Loucy (cell line): ENCODE results near the gene BTBD10.

Experiments used
- H2AFZ ChIP-seq: fragments of 200-600 bp; sonication (generic); 2 replicates; pipeline ENCODE4 v1.6.0; 2016; ENCODE audit warnings: antibody characterized with exemption, mild to moderate bottlenecking, low read length, moderate library complexity
- H3F3A ChIP-seq: fragments of 200-600 bp; 2 replicates; pipeline ENCODE4 v1.6.0; 2016; ENCODE audit warnings: antibody characterized with exemption, low read depth, mild to moderate bottlenecking
- H3K27me3 ChIP-seq: fragments of 200-600 bp; sonication (generic); 2 replicates; pipeline ENCODE4 v1.6.1; 2014; ENCODE audit warnings: low read length, mild to moderate bottlenecking; ENCODE audit not compliant: insufficient read depth, poor library complexity, severe bottlenecking
- H3K36me3 ChIP-seq: fragments of 200-600 bp; sonication (generic); 2 replicates; pipeline ENCODE4 v1.6.1; 2016; ENCODE audit warnings: low read length; ENCODE audit not compliant: insufficient read depth
- H3K4me1 ChIP-seq: fragments of 200-600 bp; sonication (generic); 2 replicates; pipeline ENCODE4 v1.5.1; 2014; ENCODE audit warnings: low read length, mild to moderate bottlenecking; ENCODE audit not compliant: insufficient read depth, poor library complexity, severe bottlenecking
- H3K4me2 ChIP-seq: fragments of 200-600 bp; sonication (generic); 2 replicates; pipeline ENCODE4 v1.6.0; 2014; ENCODE audit warnings: antibody characterized with exemption, low read length, low read depth, mild to moderate bottlenecking; ENCODE audit not compliant: poor library complexity, severe bottlenecking
- H3K4me3 ChIP-seq: fragments of 200-600 bp; sonication (generic); 2 replicates; pipeline ENCODE4 v1.5.1; 2014; ENCODE audit warnings: low read length, mild to moderate bottlenecking, mixed read lengths; ENCODE audit not compliant: poor library complexity, severe bottlenecking
- H3K79me2 ChIP-seq: fragments of 200-600 bp; sonication (generic); 2 replicates; pipeline ENCODE4 v1.6.1; 2014; ENCODE audit warnings: low read length; ENCODE audit not compliant: insufficient read depth
- H3K9ac ChIP-seq: fragments of 200-600 bp; sonication (generic); 2 replicates; pipeline ENCODE4 v1.6.0; 2014; ENCODE audit warnings: mild to moderate bottlenecking, low read depth, low read length, moderate library complexity; ENCODE audit not compliant: poor library complexity, severe bottlenecking
- H3K9me2 ChIP-seq: fragments of 200-600 bp; sonication (generic); replicated peaks from 2 replicates; pipeline ENCODE4 v1.6.1; 2016; ENCODE audit warnings: low read depth, low read length, mixed read lengths
- H3K9me3 ChIP-seq: fragments of 200-600 bp; sonication (generic); 2 replicates; pipeline ENCODE4 v1.6.1; 2014; ENCODE audit warnings: mild to moderate bottlenecking, antibody characterized with exemption, low read length, low read depth; ENCODE audit not compliant: insufficient read depth
- H4K20me1 ChIP-seq: fragments of 200-600 bp; sonication (generic); 2 replicates; pipeline ENCODE4 v1.6.0; 2014; ENCODE audit warnings: antibody characterized with exemption, low read length, mild to moderate bottlenecking; ENCODE audit not compliant: insufficient read depth, poor library complexity, severe bottlenecking
- EZH2phosphoT487 ChIP-seq: fragments of 200-600 bp; IDR thresholded peaks from 2 replicates; pipeline ENCODE4 v1.6.1; 2018; ENCODE audit warnings: antibody characterized with exemption, mild to moderate bottlenecking, moderate library complexity, borderline replicate concordance
- TF ChIP-seq, protein P1 (sequence below): fragments of 200-600 bp; sonication (generic); conservative IDR thresholded peaks from 2 replicates; pipeline ENCODE4 v1.5.1; 2014; ENCODE audit warnings: mild to moderate bottlenecking, antibody characterized with exemption, low read length

The BTBD10 gene

GRCh38 chr11:13341026-13341425 is 122.0 kb downstream of the BTBD10 start:
- no peak for TF ChIP-seq EZH2phosphoT487
- TF ChIP-seq, protein P1, sequence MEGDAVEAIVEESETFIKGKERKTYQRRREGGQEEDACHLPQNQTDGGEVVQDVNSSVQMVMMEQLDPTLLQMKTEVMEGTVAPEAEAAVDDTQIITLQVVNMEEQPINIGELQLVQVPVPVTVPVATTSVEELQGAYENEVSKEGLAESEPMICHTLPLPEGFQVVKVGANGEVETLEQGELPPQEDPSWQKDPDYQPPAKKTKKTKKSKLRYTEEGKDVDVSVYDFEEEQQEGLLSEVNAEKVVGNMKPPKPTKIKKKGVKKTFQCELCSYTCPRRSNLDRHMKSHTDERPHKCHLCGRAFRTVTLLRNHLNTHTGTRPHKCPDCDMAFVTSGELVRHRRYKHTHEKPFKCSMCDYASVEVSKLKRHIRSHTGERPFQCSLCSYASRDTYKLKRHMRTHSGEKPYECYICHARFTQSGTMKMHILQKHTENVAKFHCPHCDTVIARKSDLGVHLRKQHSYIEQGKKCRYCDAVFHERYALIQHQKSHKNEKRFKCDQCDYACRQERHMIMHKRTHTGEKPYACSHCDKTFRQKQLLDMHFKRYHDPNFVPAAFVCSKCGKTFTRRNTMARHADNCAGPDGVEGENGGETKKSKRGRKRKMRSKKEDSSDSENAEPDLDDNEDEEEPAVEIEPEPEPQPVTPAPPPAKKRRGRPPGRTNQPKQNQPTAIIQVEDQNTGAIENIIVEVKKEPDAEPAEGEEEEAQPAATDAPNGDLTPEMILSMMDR = no peak
- Histone ChIP-seq H3K36me3 (no peaks in the 10 kb centered on the region), H3K4me3 (no peak overlapping the region), H3K4me2 (no peak overlapping the region), H3K27me3 (no peaks in the 10 kb centered on the region), H3K9me2 (no peaks in the 10 kb centered on the region), H2AFZ (no peak overlapping the region), H3K4me1 (no peaks in the 10 kb centered on the region), H3K9me3 (no peaks in the 10 kb centered on the region), H3F3A (no peaks in the 10 kb centered on the region), H3K9ac (no peak overlapping the region), H4K20me1 (no peaks in the 10 kb centered on the region), H3K79me2 (no peaks in the 10 kb centered on the region)

DNA sequence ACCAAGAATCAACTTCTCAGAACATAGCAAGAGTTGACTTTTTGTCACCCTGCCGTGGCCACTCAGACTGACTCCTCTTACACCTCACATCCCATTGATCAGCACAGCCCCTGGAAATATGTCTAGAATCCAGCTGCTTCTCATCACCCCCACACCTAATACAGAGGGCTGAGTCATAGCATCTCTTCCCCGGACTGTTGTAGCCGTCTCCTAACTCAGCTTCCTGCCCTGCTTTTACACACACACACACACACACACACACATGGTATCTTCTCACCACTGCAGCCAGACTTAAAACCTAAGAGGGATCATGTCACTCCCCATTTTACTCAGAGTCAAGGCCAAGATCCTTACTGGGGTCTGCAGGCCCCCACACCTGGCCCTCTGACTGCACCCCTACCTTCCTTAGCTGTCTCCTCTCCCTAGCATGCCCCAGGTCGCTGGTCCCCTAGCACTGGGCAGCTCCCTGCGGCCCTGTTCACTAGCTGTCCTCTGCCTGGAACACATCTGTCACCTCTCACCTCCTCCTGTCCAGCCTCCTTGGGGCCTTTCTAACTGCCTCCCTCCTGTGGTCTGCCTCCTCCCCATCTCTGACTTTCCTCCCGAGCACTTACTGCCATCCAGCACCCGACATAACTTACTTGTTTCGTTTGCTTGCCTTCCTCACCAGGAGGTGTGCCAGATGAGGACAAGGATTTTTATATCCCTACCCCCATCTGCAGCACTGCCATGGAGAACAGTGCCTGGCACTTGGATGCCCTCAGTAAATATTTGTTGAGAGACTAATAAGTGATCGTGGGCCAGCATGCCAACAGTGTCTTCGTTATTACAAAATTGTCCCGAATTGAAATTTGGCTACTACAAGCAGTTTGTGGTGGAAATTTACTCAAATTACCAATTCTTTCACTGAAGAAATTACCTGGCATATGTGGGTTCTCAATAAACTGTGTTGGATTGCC is 123.5 kb downstream of the BTBD10 start:
- TF ChIP-seq, protein P1 = no peak
- TF ChIP-seq EZH2phosphoT487 = no peak
- Histone ChIP-seq H2AFZ (no peak overlapping the region), H3F3A (no peaks in the 10 kb centered on the region), H3K4me1 (no peaks in the 10 kb centered on the region), H4K20me1 (no peaks in the 10 kb centered on the region), H3K9me2 (no peaks in the 10 kb centered on the region), H3K4me3 (no peak overlapping the region), H3K4me2 (no peak overlapping the region), H3K9ac (no peak overlapping the region), H3K79me2 (no peaks in the 10 kb centered on the region), H3K27me3 (no peaks in the 10 kb centered on the region), H3K9me3 (no peaks in the 10 kb centered on the region), H3K36me3 (no peaks in the 10 kb centered on the region)

DNA sequence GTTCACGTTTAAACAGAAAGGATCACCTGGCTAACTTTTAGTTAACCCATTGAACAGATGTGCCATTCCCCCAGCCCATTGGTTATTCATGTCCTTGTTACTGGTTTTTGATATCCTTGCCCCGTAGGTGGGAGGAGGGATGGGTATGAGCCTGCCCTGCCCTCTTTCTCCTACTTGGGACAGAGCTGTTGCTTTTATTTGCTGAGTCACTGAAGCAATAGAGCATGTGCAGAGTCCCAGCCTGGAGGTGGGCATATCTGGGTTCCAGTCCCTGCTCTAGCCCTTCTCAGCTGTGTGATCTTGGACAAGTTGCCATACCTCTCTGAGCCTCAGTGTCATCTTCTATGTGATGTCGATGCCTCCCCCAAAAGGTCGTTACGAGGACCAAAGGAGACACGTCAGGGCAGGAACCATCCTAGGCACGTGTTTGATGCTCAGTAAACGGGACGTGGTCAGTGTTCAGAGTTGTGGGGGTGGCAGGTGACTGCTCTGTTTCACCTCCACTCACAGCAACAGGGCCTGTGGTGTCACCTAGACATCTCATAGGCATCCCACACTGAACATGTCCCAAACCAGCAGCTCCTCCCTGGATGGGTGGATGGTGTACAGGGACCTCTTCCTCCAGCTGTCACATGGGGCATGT is 124.5 kb downstream of the BTBD10 start:
- no peaks in the 10 kb centered on the region for H3K4me1 ChIP-seq
- H3K9me2 ChIP-seq = no peaks in the 10 kb centered on the region
- no peak overlapping the region for H3K4me3 ChIP-seq
- H3K27me3 ChIP-seq = no peaks in the 10 kb centered on the region
- no peak for TF ChIP-seq EZH2phosphoT487
- TF ChIP-seq, protein P1 = no peak
- no peaks in the 10 kb centered on the region for H3K79me2 ChIP-seq
- H3K4me2 ChIP-seq = no peak overlapping the region
- no peak overlapping the region for H2AFZ ChIP-seq
- no peak overlapping the region for H3K9ac ChIP-seq
- H3F3A ChIP-seq = no peaks in the 10 kb centered on the region
- H3K36me3 ChIP-seq = no peaks in the 10 kb centered on the region
- no peaks in the 10 kb centered on the region for H4K20me1 ChIP-seq
- H3K9me3 ChIP-seq = no peaks in the 10 kb centered on the region
